Endothelial cell of umbilical vein (primary cell): ENCODE data around the gene TIAM1. TPM values are rescaled to one million over a fixed set of nuclear protein-coding genes. Genes with fewer than 3 reads are reported as not detected.

Experiments used
- BruUV-seq: library from RNA; stranded (reverse); fragments of 400-500 nt; replicated peaks from 2 replicates; lab custom pipeline; 2021; lab: Mats Ljungman, UMichigan
- CTCF ChIA-PET: fragments of 300-600, 350-600 bp; sonication (Branson Sonifier 250); formaldehyde crosslinking; loops from one replicate; lab custom pipeline; 2021; ENCODE audit warnings: antibody characterized with exemption, inconsistent platforms; lab: Charles Lee
- POLR2A ChIA-PET: fragments of 300-600, 350-600 bp; sonication (Branson Sonifier 250); formaldehyde crosslinking; loops from one replicate; lab custom pipeline; 2021; ENCODE audit warnings: antibody characterized with exemption, inconsistent platforms; lab: Charles Lee
- DNase-seq: peaks from one replicate; pipeline ENCODE4 v3.0.0-alpha.2; 2011; ENCODE audit warnings: low read depth, low spot score
- FAIRE-seq: peaks from 2 replicates; lab custom pipeline; 2011; peaks lifted over from hg19 to GRCh38; lab: Jason Lieb, UNC
- H2AFZ ChIP-seq: 2 replicates; pipeline ENCODE4 v1.6.0; 2012; ENCODE audit warnings: low read depth, low read length, control low read depth, inconsistent platforms
- H3K27ac ChIP-seq: 2 replicates; pipeline ENCODE4 v1.5.1; 2011; ENCODE audit warnings: low read depth, mild to moderate bottlenecking, control low read depth, low read length, moderate library complexity; ENCODE audit not compliant: insufficient read depth
- H3K27me3 ChIP-seq, 2 experiments: 2 replicates each; pipeline versions ENCODE4 v1.6.0 to v1.6.1; 2011; ENCODE audit warnings: low read length in 2 of 2, mixed read lengths in 1 of 2; ENCODE audit not compliant: control insufficient read depth in 2 of 2, insufficient read depth in 2 of 2
- H3K36me3 ChIP-seq, 2 experiments: 2 replicates in 1 of 2; 3 replicates in 1 of 2; pipeline ENCODE4 v1.5.1; 2011; ENCODE audit warnings: low read length in 2 of 2, mild to moderate bottlenecking in 1 of 2, moderate library complexity in 1 of 2; ENCODE audit not compliant: control insufficient read depth in 2 of 2, insufficient read depth in 2 of 2; ENCODE audit errors: extremely low read depth in 1 of 2
- H3K4me1 ChIP-seq: 3 replicates; pipeline ENCODE4 v1.5.1; 2011; ENCODE audit warnings: mild to moderate bottlenecking, low read length; ENCODE audit not compliant: control insufficient read depth, insufficient read depth; ENCODE audit errors: extremely low read depth
- H3K4me2 ChIP-seq: 2 replicates; pipeline ENCODE4 v1.6.1; 2011; ENCODE audit warnings: low read length, control low read depth, mixed read lengths; ENCODE audit not compliant: insufficient read depth
- H3K4me3 ChIP-seq, 3 experiments: fragments of 200-600 bp in 1 of 3; sonication (generic), shearing (Covaris generic) in 1 of 3; replicated peaks in 1 of 3; 2 replicates each; pipeline ENCODE4 v1.5.1; 2011 to 2016; ENCODE audit warnings: control low read depth in 3 of 3, low read length in 3 of 3, mild to moderate bottlenecking in 2 of 3, inconsistent platforms in 1 of 3, low read depth in 1 of 3, moderate library complexity in 1 of 3; ENCODE audit not compliant: insufficient read depth in 1 of 3
- H3K79me2 ChIP-seq: 2 replicates; pipeline ENCODE4 v1.6.0; 2012; ENCODE audit warnings: low read length, inconsistent platforms; ENCODE audit not compliant: control insufficient read depth, insufficient read depth
- H3K9ac ChIP-seq: replicated peaks from 2 replicates; pipeline ENCODE3; 2011; ENCODE audit warnings: low read length, control low read depth; ENCODE audit not compliant: insufficient read depth; ENCODE audit errors: extremely low read depth
- H3K9me1 ChIP-seq: replicated peaks from 3 replicates; pipeline ENCODE4 v1.6.0; 2011; ENCODE audit warnings: mild to moderate bottlenecking, low read length; ENCODE audit not compliant: control insufficient read depth, insufficient read depth; ENCODE audit errors: extremely low read depth
- H3K9me3 ChIP-seq: replicated peaks from 2 replicates; pipeline ENCODE4 v1.5.1; 2012; ENCODE audit warnings: low read length, inconsistent platforms; ENCODE audit not compliant: control insufficient read depth, insufficient read depth
- H4K20me1 ChIP-seq: replicated peaks from 2 replicates; pipeline ENCODE3; 2011; ENCODE audit warnings: mild to moderate bottlenecking, low read length; ENCODE audit not compliant: control insufficient read depth, insufficient read depth; ENCODE audit errors: extremely low read depth
- CTCF ChIP-seq, 2 donors: IDR thresholded peaks; 1 replicate in 1 of 2; 2 replicates in 1 of 2; pipeline ENCODE4 v1.5.1; 2011; ENCODE audit warnings: low read length in 2 of 2, mild to moderate bottlenecking in 2 of 2, moderate library complexity in 2 of 2, control low read depth in 1 of 2, inconsistent platforms in 1 of 2, low read depth in 1 of 2; ENCODE audit not compliant: insufficient read depth in 1 of 2; ENCODE audit errors: extremely low read depth in 1 of 2
- EZH2 ChIP-seq: IDR thresholded peaks from 2 replicates; pipeline ENCODE4 v1.6.1; 2012; ENCODE audit warnings: borderline replicate concordance, low read depth, mild to moderate bottlenecking, moderate library complexity, low read length, inconsistent platforms; ENCODE audit not compliant: severe bottlenecking
- FOS ChIP-seq: IDR thresholded peaks from 2 replicates; pipeline ENCODE4 v1.6.1; 2011; ENCODE audit warnings: mild to moderate bottlenecking, low read length, moderate library complexity, borderline replicate concordance; ENCODE audit not compliant: insufficient read depth
- GATA2 ChIP-seq: IDR thresholded peaks from 2 replicates; pipeline ENCODE4 v1.7.0; 2011; ENCODE audit warnings: low read depth, mild to moderate bottlenecking, moderate library complexity, mixed read lengths, low read length; ENCODE audit not compliant: insufficient read length, insufficient read depth
- JUN ChIP-seq: IDR thresholded peaks from 2 replicates; pipeline ENCODE4 v1.6.1; 2011; ENCODE audit warnings: borderline replicate concordance, low read depth; ENCODE audit not compliant: insufficient read length, insufficient read depth
- MYC ChIP-seq: IDR thresholded peaks from one replicate; pipeline ENCODE4 v1.6.1; 2011; ENCODE audit warnings: mild to moderate bottlenecking, low read depth, low read length
- POLR2A ChIP-seq: IDR thresholded peaks from 2 replicates; pipeline ENCODE4 v1.6.1; 2012; ENCODE audit warnings: low read depth, mild to moderate bottlenecking, control low read depth, low read length
- POLR2AphosphoS5 ChIP-seq: IDR thresholded peaks from 2 replicates; pipeline ENCODE4 v1.6.1; 2012; ENCODE audit warnings: low read depth, mild to moderate bottlenecking, control low read depth, low read length, moderate library complexity; ENCODE audit not compliant: insufficient read depth
- dilution Hi-C: fragments of 300-500 bp; cut with MboI; formaldehyde crosslinking; loops from one replicate; pipeline ENCODE4 v1.15.0; 2019; ENCODE audit warnings: low sequenced_read_pairs; ENCODE audit not compliant: extremely low pct_ligation_motif_present
- intact Hi-C: fragments of 100-400 bp; cut with micrococcal nuclease; formaldehyde crosslinking; loops from one replicate; pipeline ENCODE4 v1.10.0; 2022
- polyA plus RNA-seq, 4 experiments: library from polyadenylated mRNA; depleted of rRNA in 3 of 4; stranded (reverse) in 3 of 4; unstranded in 1 of 4; fragments of >200 nt; gene quantifications; 2 replicates each; pipeline versions ENCODE4 v1.2.1 to v1.2.3, GENCODE V29; 2011 to 2012; ENCODE audit warnings: missing spikeins in 1 of 4
- total RNA-seq: library from RNA; stranded (reverse); gene quantifications from 2 replicates; pipeline ENCODE4 v1.2.3, GENCODE V29; 2021
- TF ChIP-seq, protein P1 (sequence below): IDR thresholded peaks from 2 replicates; pipeline ENCODE4 v1.6.1; 2011; ENCODE audit not compliant: insufficient read depth, insufficient read length

Gene TIAM1
- total and polyA plus RNA-seq, 2 donors (not counting 3 experiments of a cell fraction or from before 2014, with no cell fraction given): 0.21 to 0.86 TPM

DNA sequence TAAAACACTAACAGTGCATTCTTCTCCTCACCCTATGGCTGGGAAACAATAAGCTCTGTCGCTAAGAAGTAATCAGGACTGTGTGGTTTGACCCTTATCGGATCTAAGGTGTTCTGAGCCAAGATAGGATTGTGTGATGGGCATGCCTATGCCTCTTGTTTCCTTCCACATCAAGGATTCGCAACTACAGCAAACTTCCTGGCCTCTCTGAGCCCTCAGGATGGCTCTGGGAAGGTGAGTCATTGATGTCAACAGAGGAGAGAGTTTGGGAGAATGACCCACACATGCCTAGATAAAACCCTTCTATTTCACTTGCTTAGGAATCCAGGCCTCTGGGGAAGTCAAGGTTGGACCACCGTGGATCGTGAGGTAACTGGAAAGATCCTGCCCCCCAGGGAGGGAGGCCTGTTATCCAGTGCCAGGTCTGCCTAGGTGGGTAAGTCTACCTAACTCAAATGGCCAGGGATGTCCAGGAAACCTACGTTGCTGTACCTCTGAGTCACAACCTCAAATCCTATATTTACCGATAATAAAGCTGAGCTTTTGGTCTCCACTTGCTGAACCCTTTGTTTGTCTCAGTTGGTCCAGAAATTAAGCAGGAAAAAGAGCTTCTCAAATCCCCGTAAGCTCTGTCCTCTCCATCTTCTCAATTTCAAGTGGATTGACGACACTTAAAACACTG, 27.4 kb downstream of the TIAM1 start:
- no peak overlapping the region for H3K9ac ChIP-seq
- no peaks in the 10 kb centered on the region for H3K9me3 ChIP-seq
- H3K4me1 ChIP-seq: no peaks in the 10 kb centered on the region
- POLR2A ChIA-PET: no interaction called here
- no peak overlapping the region for H3K4me2 ChIP-seq
- H4K20me1 ChIP-seq: no peaks in the 10 kb centered on the region
- no peaks in the 10 kb centered on the region for H3K79me2 ChIP-seq
- H2AFZ ChIP-seq: no peak overlapping the region
- FAIRE-seq (no peak), DNase-seq (no peak)
- TF ChIP-seq FOS (no peak), JUN (no peak), MYC (no peak), GATA2 (no peak), POLR2AphosphoS5 (no peak), EZH2 (no peak), POLR2A (no peak), CTCF (IDR thresholded peaks at IDR 0.05; ENCODE audit: extremely low read depth in 1 of 2, insufficient read depth in 1 of 2, low read depth in 1 of 2, low read length in 2 of 2) (no peak)
- TF ChIP-seq, protein P1, sequence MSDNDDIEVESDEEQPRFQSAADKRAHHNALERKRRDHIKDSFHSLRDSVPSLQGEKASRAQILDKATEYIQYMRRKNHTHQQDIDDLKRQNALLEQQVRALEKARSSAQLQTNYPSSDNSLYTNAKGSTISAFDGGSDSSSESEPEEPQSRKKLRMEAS: no peak
- CTCF ChIA-PET: no interaction called here
- H3K36me3 ChIP-seq: no peaks in the 10 kb centered on the region
- H3K27ac ChIP-seq: no peak overlapping the region
- H3K9me1 ChIP-seq: no peaks in the 10 kb centered on the region
- no TSS peak for BruUV-seq
- dilution Hi-C loops (no loop called here), intact Hi-C loops (no loop called here)
- no peaks in the 10 kb centered on the region for H3K27me3 ChIP-seq
- H3K4me3 ChIP-seq: no peak overlapping the region
